ENCODE results near the gene RPL37. TPM values are rescaled to one million over a fixed set of nuclear protein-coding genes. Genes with fewer than 3 reads are reported as not detected.
"Not testable (repeated sequence)": the region's sequence is repeated elsewhere in the genome, so short reads cannot be mapped to it uniquely, and the experiment has no call there.

RPL37 gene
- total RNA-seq, 1 experiment from 2014 or later = 916 TPM

GRCh38 chr5:40790947-40791593 is 44.0 kb downstream of the RPL37 start:
- CTCF ChIA-PET = no interaction called here
- POLR2A ChIA-PET = interaction anchor here (0.9 kb wide), 1 partner anchor 44 kb away, joined by 3 read pairs; the partner anchor contains the start of gene RPL37
- H3K4me3 ChIP-seq (ENCODE audit: low read depth in 2 of 2, low read length in 2 of 2) = no peak overlapping the region
- BruUV-seq (replicated peaks) = no TSS peak
- intact Hi-C loops (cut with micrococcal nuclease; ENCODE audit: unreplicated experiment) = no loop called here
- H3K9me3 ChIP-seq (ENCODE audit: control insufficient read depth, insufficient read depth, low read depth, low read length) = peaks cover 3% of the 10 kb centered on the region; the same call in 1 of the 2 replicates
- DNase-seq (ENCODE audit: low read depth, low spot score) (no peak), ATAC-seq (0 out of 2 replicates have a peak, but pooled peaks have one; percentile 40)
- in situ Hi-C loops (cut with HindIII; ENCODE audit: low pct_unique_long_range_greater_than_20kb, low sequenced_read_pairs) = no loop called here
- H3K27me3 ChIP-seq (ENCODE audit: control insufficient read depth, insufficient read depth, low read length) = no peaks in the 10 kb centered on the region
- H3K4me1 ChIP-seq (ENCODE audit: control insufficient read depth, insufficient read depth, low read length) = peaks cover 11% of the 10 kb centered on the region
- no peak for TF ChIP-seq TCF7L2 (IDR thresholded peaks at IDR 0.05; ENCODE audit: low read depth, low read length)
- H3K27ac ChIP-seq (ENCODE audit: low read length) = 0 out of 2 replicates have a peak overlapping the region, but pooled peaks have one; percentile 2
- no peaks in the 10 kb centered on the region for H3K36me3 ChIP-seq (ENCODE audit: control insufficient read depth, insufficient read depth, low read length)

- H3K27me3 ChIP-seq (ENCODE audit: control insufficient read depth, insufficient read depth, low read length); POLR2A ChIA-PET; DNase-seq (ENCODE audit: low read depth, low spot score); in situ Hi-C loops (cut with HindIII; ENCODE audit: low pct_unique_long_range_greater_than_20kb, low sequenced_read_pairs); H3K9me3 ChIP-seq (ENCODE audit: control insufficient read depth, insufficient read depth, low read depth, low read length); H3K27ac ChIP-seq (ENCODE audit: low read length); H3K4me3 ChIP-seq (ENCODE audit: low read depth in 2 of 2, low read length in 2 of 2); H3K36me3 ChIP-seq (ENCODE audit: control insufficient read depth, insufficient read depth, low read length); intact Hi-C loops (cut with micrococcal nuclease; ENCODE audit: unreplicated experiment); BruUV-seq (replicated peaks); ATAC-seq; CTCF ChIA-PET: not testable (repeated sequence)
- H3K4me1 ChIP-seq (ENCODE audit: control insufficient read depth, insufficient read depth, low read length) = peaks cover 18% of the 10 kb centered on the region
Measured at GRCh38 chr5:40788941-40789340, 46.1 kb downstream of the RPL37 start.

GRCh38 chr5:40787986-40788385 is 47.0 kb downstream of the RPL37 start:
- ATAC-seq (no peak), DNase-seq (ENCODE audit: low read depth, low spot score) (no peak)
- in situ Hi-C loops (cut with HindIII; ENCODE audit: low pct_unique_long_range_greater_than_20kb, low sequenced_read_pairs) (no loop called here), intact Hi-C loops (cut with micrococcal nuclease; ENCODE audit: unreplicated experiment) (no loop called here)
- Histone ChIP-seq H3K4me1 (ENCODE audit: control insufficient read depth, insufficient read depth, low read length) (peaks cover 19% of the 10 kb centered on the region), H3K9me3 (ENCODE audit: control insufficient read depth, insufficient read depth, low read depth, low read length) (peaks cover 3% of the 10 kb centered on the region; the same call in 1 of the 2 replicates), H3K27ac (ENCODE audit: low read length) (no peak overlapping the region), H3K27me3 (ENCODE audit: control insufficient read depth, insufficient read depth, low read length) (no peaks in the 10 kb centered on the region), H3K4me3 (ENCODE audit: low read depth in 2 of 2, low read length in 2 of 2) (no peak overlapping the region), H3K36me3 (ENCODE audit: control insufficient read depth, insufficient read depth, low read length) (no peaks in the 10 kb centered on the region)
- TF ChIP-seq POLR2AphosphoS5 (IDR thresholded peaks at IDR 0.05; ENCODE audit: low read depth, low read length) = no peak
- TF ChIP-seq SIN3A (IDR thresholded peaks at IDR 0.05; ENCODE audit: borderline replicate concordance, insufficient read depth, low read depth, low read length) = no peak
- TF ChIP-seq TCF7L2 (IDR thresholded peaks at IDR 0.05; ENCODE audit: low read depth, low read length) = no peak
- no peak for TF ChIP-seq CTCF (IDR thresholded peaks at IDR 0.05)
- no peak for TF ChIP-seq REST (IDR thresholded peaks at IDR 0.05; ENCODE audit: insufficient read depth in 1 of 2, low read depth in 2 of 2, low read length in 1 of 2)
- POLR2A ChIA-PET = interaction anchor here (0.6 kb wide), 2 partner anchors 32 to 42 kb away, joined by 3 read pairs; no protein-coding TSS in a partner anchor
- CTCF ChIA-PET = interaction anchor here (0.6 kb wide), 1 partner anchor 1218 kb away, joined by 3 read pairs; no protein-coding TSS in a partner anchor
- BruUV-seq (replicated peaks) = no TSS peak

GRCh38 chr5:40786664-40787063 is 48.4 kb downstream of the RPL37 start:
- not testable (repeated sequence) for BruUV-seq (replicated peaks)

More at GRCh38 chr5:40786664-40787063, 48.4 kb downstream of the RPL37 start:
- H3K36me3 ChIP-seq (ENCODE audit: control insufficient read depth, insufficient read depth, low read length); CTCF ChIA-PET; intact Hi-C loops (cut with micrococcal nuclease; ENCODE audit: unreplicated experiment); H3K27me3 ChIP-seq (ENCODE audit: control insufficient read depth, insufficient read depth, low read length); ATAC-seq; H3K4me3 ChIP-seq (ENCODE audit: low read depth in 2 of 2, low read length in 2 of 2); in situ Hi-C loops (cut with HindIII; ENCODE audit: low pct_unique_long_range_greater_than_20kb, low sequenced_read_pairs); H3K9me3 ChIP-seq (ENCODE audit: control insufficient read depth, insufficient read depth, low read depth, low read length); POLR2A ChIA-PET; H3K27ac ChIP-seq (ENCODE audit: low read length); DNase-seq (ENCODE audit: low read depth, low spot score): not testable (repeated sequence)
- H3K4me1 ChIP-seq (ENCODE audit: control insufficient read depth, insufficient read depth, low read length) = peaks cover 15% of the 10 kb centered on the region
